ENCODE measurements around the gene IQGAP2. TPM values are rescaled to one million over a fixed set of nuclear protein-coding genes. Genes with fewer than 3 reads are reported as not detected.

Gene IQGAP2
- total and polyA plus RNA-seq, 2 of the 8 experiments (the other 6 are each of a cell fraction or from before 2014, with no cell fraction given): 19.7 to 66.0 TPM

- H2BK120ac ChIP-seq (replicated peaks; ENCODE audit: low read depth, low read length): no peak overlapping the region
- H3K18ac ChIP-seq (ENCODE audit: extremely low read depth, low read length): no peak overlapping the region
- no peak overlapping the region for H3K27ac ChIP-seq (ENCODE audit: low read depth, low read length)
- 88% methylated on average over 3 of the region's 3 CpGs; no CpG with 5 or more reads in 1 of the 2 experiments for WGBS, 2 experiments (ENCODE audit: extremely low coverage in 1 of 2, insufficient coverage in 1 of 2, insufficient read length in 1 of 2, insufficient replicate concordance in 2 of 2, low coverage in 1 of 2, low lambda C conversion rate in 2 of 2, missing lambda C conversion rate in 1 of 2)
- H3K36me3 ChIP-seq (ENCODE audit: control insufficient read depth in 2 of 4, insufficient read depth in 4 of 4, low read length in 3 of 4): no peaks in the 10 kb centered on the region; a peak in 2 of 8 replicates
- no peak overlapping the region for H4K8ac ChIP-seq (ENCODE audit: extremely low read depth, insufficient read depth, low read length)
- DNase-seq (ENCODE audit: low read depth in 1 of 2, low spot score in 2 of 2) (no peak), FAIRE-seq (no peak)
- H3K23me2 ChIP-seq (ENCODE audit: low read depth, low read length): no peaks in the 10 kb centered on the region
- no peak overlapping the region for H3K56ac ChIP-seq (replicated peaks; ENCODE audit: insufficient read length, low read depth, low read length)
- H4K5ac ChIP-seq (ENCODE audit: insufficient read length, low read depth, low read length): no peak overlapping the region
- no peak overlapping the region for H2AK5ac ChIP-seq (ENCODE audit: low read depth, low read length)
- H3K14ac ChIP-seq (ENCODE audit: insufficient read length): no peak overlapping the region
- no peak overlapping the region for H3K4ac ChIP-seq (replicated peaks; ENCODE audit: insufficient read length, low read depth, low read length)
- H4K20me1 ChIP-seq (replicated peaks in 1 of 2; ENCODE audit: control insufficient read depth in 1 of 2, insufficient read depth in 2 of 2, low read length in 2 of 2): peaks cover 0 to 2% of the 10 kb centered on the region in 2 experiments
- no peak overlapping the region for H3K4me2 ChIP-seq (ENCODE audit: insufficient read depth in 1 of 2, low read depth in 2 of 2, low read length in 2 of 2)
- no peak overlapping the region for H2BK5ac ChIP-seq (ENCODE audit: low read depth, low read length)
- no peak overlapping the region for H2BK20ac ChIP-seq (ENCODE audit: low read length)
- no peaks in the 10 kb centered on the region; a peak in 1 of 4 replicates for H3K79me2 ChIP-seq (ENCODE audit: control insufficient read depth in 1 of 2, insufficient read depth in 2 of 2, low read length in 2 of 2)
- H2AFZ ChIP-seq (ENCODE audit: low read length): no peak overlapping the region
- no peak overlapping the region for H2BK12ac ChIP-seq (ENCODE audit: low read depth, low read length)
- peaks cover 3% of the 10 kb centered on the region for H3K79me1 ChIP-seq (ENCODE audit: low read depth, low read length)
- H3K4me3 ChIP-seq (ENCODE audit: extremely low read depth in 1 of 4, insufficient read depth in 2 of 4, low read depth in 3 of 4, low read length in 4 of 4): no peak overlapping the region
- ChIA-PET POLR2A (ENCODE audit: partially characterized antibody) (no interaction called here), CTCF (ENCODE audit: partially characterized antibody) (interaction anchor here (2.0 to 3.1 kb wide), 4 partner anchors 9 to 133 kb away, joined by 5 to 11 read pairs (median 6); no protein-coding TSS in a partner anchor)
- H2BK15ac ChIP-seq (ENCODE audit: low read length): no peak overlapping the region
- H3K23ac ChIP-seq (ENCODE audit: insufficient read length): no peak overlapping the region
- H3K9ac ChIP-seq (replicated peaks in 1 of 4; ENCODE audit: extremely low read depth in 1 of 4, low read depth in 3 of 4, low read length in 3 of 4): no peak overlapping the region
- no peak overlapping the region for H4K91ac ChIP-seq (replicated peaks; ENCODE audit: insufficient read length, low read length)
- no peaks in the 10 kb centered on the region for H3K9me3 ChIP-seq (ENCODE audit: insufficient read depth in 2 of 2, low read depth in 1 of 2, low read length in 1 of 2)
- peaks cover 0 to 2% (median 0%) of the 10 kb centered on the region in 4 experiments; a peak in 2 of 7 replicates for H3K4me1 ChIP-seq (replicated peaks in 1 of 4; ENCODE audit: control insufficient read depth in 3 of 4, insufficient read depth in 4 of 4, low read length in 3 of 4)
- H3K27me3 ChIP-seq (replicated peaks in 1 of 4; ENCODE audit: control insufficient read depth in 3 of 4, extremely low read depth in 1 of 4, insufficient read depth in 3 of 4, low read length in 3 of 4): no peaks in the 10 kb centered on the region
- TF ChIP-seq RXRA (IDR thresholded peaks at IDR 0.05; ENCODE audit: insufficient read depth, low read depth, low read length): no peak
- no peak for TF ChIP-seq PHF8 (conservative IDR thresholded peaks at IDR 0.05; ENCODE audit: low read depth, low read length)
- TF ChIP-seq MAFK (IDR thresholded peaks at IDR 0.05; ENCODE audit: low read depth, low read length): no peak
- TF ChIP-seq RFX5 (IDR thresholded peaks at IDR 0.05; ENCODE audit: borderline replicate concordance, low read depth, low read length): no peak
- TF ChIP-seq POU5F1 (IDR thresholded peaks at IDR 0.05; ENCODE audit: low read depth, low read length): no peak
- TF ChIP-seq E2F6 (IDR thresholded peaks at IDR 0.05): no peak
- no peak for TF ChIP-seq TBP (IDR thresholded peaks at IDR 0.05; ENCODE audit: low read depth, low read length)
- TF ChIP-seq CEBPB (IDR thresholded peaks at IDR 0.05; ENCODE audit: low read depth, low read length): no peak
- TF ChIP-seq NANOG (IDR thresholded peaks at IDR 0.05; ENCODE audit: insufficient read depth, low read depth, low read length, poor library complexity, severe bottlenecking): no peak
- no peak for TF ChIP-seq TCF12 (IDR thresholded peaks at IDR 0.05; ENCODE audit: low read depth, low read length)
- TF ChIP-seq ZNF274 (IDR thresholded peaks at IDR 0.05; ENCODE audit: borderline replicate concordance, extremely low read depth, low read length): no peak
- no peak for TF ChIP-seq EZH2 (IDR thresholded peaks at IDR 0.05; ENCODE audit: low read depth, low read length, severe bottlenecking)
- no peak for TF ChIP-seq YY1 (IDR thresholded peaks at IDR 0.05; ENCODE audit: low read depth, low read length)
- TF ChIP-seq CREB1 (IDR thresholded peaks at IDR 0.05): no peak
These were observed 47.0 kb downstream of the IQGAP2 start for GRCh38 chr5:76450054-76450453.

Measured in H1 (cell line).